HCT116 (cell line): Measurements from ENCODE around the gene CORO7. TPM values are rescaled to one million over a fixed set of nuclear protein-coding genes. Genes with fewer than 3 reads are reported as not detected.
"Not testable (repeated sequence)": the region's sequence is repeated elsewhere in the genome, so short reads cannot be mapped to it uniquely, and the experiment has no call there.

Experiments
- ATAC-seq: fragments of 200-7000 bp; cut with Tn5 transposase; 2 replicates; pipeline ENCODE4 v1.9.1; 2020; ENCODE audit warnings: mild to moderate bottlenecking, moderate library complexity
- BruUV-seq: library from RNA; stranded (reverse); fragments of 400-500 nt; replicated peaks from 2 replicates; lab custom pipeline; 2021; lab: Mats Ljungman, UMichigan
- CTCF ChIA-PET: fragments of 300-600 bp; sonication (Branson Sonifier 250); formaldehyde crosslinking; loops from one replicate; lab custom pipeline; 2021; ENCODE audit warnings: antibody characterized with exemption; lab: Charles Lee
- POLR2A ChIA-PET: fragments of 300-600, 350-600 bp; sonication (Branson Sonifier 250); formaldehyde crosslinking; loops from one replicate; lab custom pipeline; 2021; ENCODE audit warnings: antibody characterized with exemption; lab: Charles Lee
- RAD21 ChIA-PET, 2 experiments: fragments of 300-600 bp; sonication (Branson Sonifier 250); formaldehyde crosslinking; loops; one replicate each; lab custom pipeline; 2023; ENCODE audit warnings: low total read pairs in 2 of 2; ENCODE audit not compliant: uncharacterized antibody in 2 of 2, unreplicated experiment in 2 of 2, low non-redundant PET in 1 of 2; lab: Charles Lee
- DNase-seq: peaks from one replicate; pipeline ENCODE4 v3.0.0-alpha.2; 2010; ENCODE audit warnings: low read depth, low spot score
- H2AFZ ChIP-seq: fragments of 200-600 bp; shearing (Covaris generic), sonication (generic); 2 replicates; pipeline ENCODE4 v1.6.1; 2017; ENCODE audit warnings: low read depth, mixed run types, mixed read lengths, antibody characterized with exemption, low read length; ENCODE audit not compliant: poor library complexity, severe bottlenecking
- H3K27ac ChIP-seq: 2 replicates; pipeline ENCODE4 v1.5.1; 2012; ENCODE audit warnings: low read depth, low read length
- H3K27me3 ChIP-seq: fragments of 200-600 bp; sonication (generic); 2 replicates; pipeline ENCODE4 v1.6.1; 2016; ENCODE audit warnings: mixed run types, low read length, mixed read lengths; ENCODE audit not compliant: insufficient read depth
- H3K36me3 ChIP-seq, 2 experiments: fragments of 200-500 bp in 1 of 2; fragments of 200-600 bp in 1 of 2; sonication (Bioruptor generic) in 1 of 2; sonication (generic) in 1 of 2; 2 replicates each; pipeline versions ENCODE4 v1.5.1 to v1.6.1; 2014 to 2016; ENCODE audit warnings: low read length in 2 of 2, inconsistent platforms in 1 of 2, mixed read lengths in 1 of 2, mixed run types in 1 of 2; ENCODE audit not compliant: insufficient read depth in 2 of 2, control insufficient read depth in 1 of 2
- H3K4me1 ChIP-seq, 2 experiments: fragments of 200-600 bp in 1 of 2; sonication (generic) in 1 of 2; 2 replicates each; pipeline versions ENCODE4 v1.5.1 to v1.6.1; 2012 to 2017; ENCODE audit warnings: low read length in 2 of 2, inconsistent platforms in 1 of 2, mild to moderate bottlenecking in 1 of 2, mixed read lengths in 1 of 2, mixed run types in 1 of 2, moderate library complexity in 1 of 2; ENCODE audit not compliant: insufficient read depth in 2 of 2, control insufficient read depth in 1 of 2
- H3K4me2 ChIP-seq: fragments of 200-600 bp; sonication (generic); 2 replicates; pipeline ENCODE4 v1.6.1; 2017; ENCODE audit warnings: mixed run types, low read length, mixed read lengths
- H3K4me3 ChIP-seq, 2 experiments: fragments of 200-600 bp in 1 of 2; sonication (generic) in 1 of 2; replicated peaks in 1 of 2; 2 replicates each; pipeline ENCODE4 v1.5.1; 2011 to 2016; ENCODE audit warnings: low read length in 2 of 2, control low read depth in 1 of 2, low read depth in 1 of 2, mild to moderate bottlenecking in 1 of 2, mixed read lengths in 1 of 2, mixed run types in 1 of 2
- H3K79me2 ChIP-seq: fragments of 200-600 bp; sonication (generic); 2 replicates; pipeline ENCODE4 v1.6.1; 2017; ENCODE audit warnings: mild to moderate bottlenecking, mixed run types, low read length, moderate library complexity, mixed read lengths; ENCODE audit not compliant: insufficient read depth
- H3K9ac ChIP-seq: fragments of 200-600 bp; sonication (generic); 2 replicates; pipeline ENCODE4 v1.6.1; 2016; ENCODE audit warnings: low read length, mixed read lengths
- H3K9me2 ChIP-seq: fragments of 200-600 bp; sonication (generic), shearing (Covaris generic); 2 replicates; pipeline ENCODE4 v1.6.1; 2017; ENCODE audit warnings: mixed run types, mild to moderate bottlenecking, moderate library complexity; ENCODE audit not compliant: insufficient read depth
- H3K9me3 ChIP-seq, 2 experiments: fragments of 200-500 bp in 1 of 2; fragments of 200-600 bp in 1 of 2; sonication (Bioruptor generic) in 1 of 2; sonication (generic) in 1 of 2; 2 replicates each; pipeline ENCODE4 v1.6.1; 2014 to 2017; ENCODE audit warnings: low read length in 2 of 2, mixed read lengths in 2 of 2, inconsistent platforms in 1 of 2, low read depth in 1 of 2, mild to moderate bottlenecking in 1 of 2, mixed run types in 1 of 2, moderate library complexity in 1 of 2; ENCODE audit not compliant: control insufficient read depth in 1 of 2, insufficient read depth in 1 of 2
- H4K20me1 ChIP-seq: fragments of 200-600 bp; sonication (generic), shearing (Covaris generic); 2 replicates; pipeline ENCODE4 v1.6.1; 2017; ENCODE audit warnings: mixed run types, mild to moderate bottlenecking, moderate library complexity; ENCODE audit not compliant: insufficient read depth
- CBX3 ChIP-seq: IDR thresholded peaks from 2 replicates; pipeline ENCODE4 v1.6.1; 2012; ENCODE audit warnings: low read depth
- JUND ChIP-seq: IDR thresholded peaks from 2 replicates; pipeline ENCODE4 v1.6.1; 2012
- SRF ChIP-seq: IDR thresholded peaks from 2 replicates; pipeline ENCODE4 v1.6.1; 2012; ENCODE audit warnings: low read depth
- ZBTB33 ChIP-seq: IDR thresholded peaks from 2 replicates; pipeline ENCODE4 v1.6.1; 2011; ENCODE audit warnings: mild to moderate bottlenecking, low read length, moderate library complexity; ENCODE audit not compliant: insufficient replicate concordance; ENCODE audit errors: extremely low read depth
- intact Hi-C: fragments of 100-400 bp; cut with micrococcal nuclease; formaldehyde crosslinking; loops from 2 replicates; pipeline ENCODE4 v1.10.0; 2022
- total RNA-seq: library from RNA; stranded (reverse); gene quantifications from one replicate; pipeline ENCODE4 v1.2.1, GENCODE V29; 2021; ENCODE audit not compliant: unreplicated experiment

Gene CORO7
- total RNA-seq, 1 experiment from 2014 or later, result 21.3 TPM

GRCh38 chr16:4399001-4399730, 17.2 kb downstream of the CORO7 start (continued):
- no peak for TF ChIP-seq ZBTB33

GRCh38 chr16:4395055-4395726, 21.2 kb downstream of the CORO7 start:
- Histone ChIP-seq H3K27ac (no peak overlapping the region), H2AFZ (no peak overlapping the region), H3K79me2 (no peaks in the 10 kb centered on the region), H3K9me2 (no peaks in the 10 kb centered on the region), H3K27me3 (no peaks in the 10 kb centered on the region), H3K4me3 (no peak overlapping the region), H3K9me3 (no peaks in the 10 kb centered on the region), H4K20me1 (no peaks in the 10 kb centered on the region), H3K9ac (no peak overlapping the region), H3K36me3 (no peaks in the 10 kb centered on the region), H3K4me1 (peaks cover 11 to 14% of the 10 kb centered on the region in 2 experiments; a peak in 3 of 4 replicates), H3K4me2 (no peak overlapping the region)
- ChIA-PET POLR2A (interaction anchor here (1.4 kb wide), 1 partner anchor 20 kb away, joined by 3 read pairs; no protein-coding TSS in a partner anchor), CTCF (interaction anchor here (0.8 kb wide), 1 partner anchor 36 kb away, joined by 3 read pairs; no protein-coding TSS in a partner anchor), RAD21 (no interaction called here)
- DNase-seq (no peak), ATAC-seq (no peak)
- no peak for TF ChIP-seq JUND
- TF ChIP-seq CBX3, result no peak
- TF ChIP-seq SRF, result no peak
- BruUV-seq, result no TSS peak
- intact Hi-C loops, result no loop called here

DNA sequence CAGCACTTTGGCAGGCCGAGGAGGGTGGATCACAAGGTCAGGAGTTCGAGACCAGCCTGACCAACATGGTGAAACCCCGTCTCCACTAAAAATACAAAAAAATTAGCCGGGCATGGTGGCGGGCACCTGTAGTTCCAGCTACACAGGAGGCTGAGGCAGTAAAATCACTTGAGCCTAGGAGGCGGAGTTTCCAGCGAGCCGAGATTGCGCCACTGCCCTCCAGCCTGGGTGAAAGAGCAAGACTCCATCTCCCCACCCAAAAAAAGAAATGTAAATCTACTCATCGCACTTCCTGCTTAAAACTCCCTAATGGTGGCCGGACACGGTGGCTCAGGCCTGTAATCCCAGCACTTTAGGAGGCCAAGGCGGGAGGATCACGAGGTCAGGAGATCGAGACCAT, 22.5 kb downstream of the CORO7 start:
- ATAC-seq, H3K9me2 ChIP-seq, DNase-seq, H3K9ac ChIP-seq, H3K9me3 ChIP-seq, POLR2A ChIA-PET, H3K36me3 ChIP-seq, RAD21 ChIA-PET, H3K79me2 ChIP-seq, H3K27ac ChIP-seq, H3K4me3 ChIP-seq, BruUV-seq, H3K4me2 ChIP-seq, intact Hi-C loops, H2AFZ ChIP-seq, H3K27me3 ChIP-seq, H4K20me1 ChIP-seq: not testable (repeated sequence)
- peaks cover 11 to 14% of the 10 kb centered on the region in 2 experiments; a peak in 3 of 4 replicates for H3K4me1 ChIP-seq
- CTCF ChIA-PET, result interaction anchor here (0.9 kb wide), 1 partner anchor 10 kb away, joined by 3 read pairs; no protein-coding TSS in a partner anchor
